Measurements from ENCODE around the gene INPP5A. TPM values are rescaled to one million over a fixed set of nuclear protein-coding genes. Genes with fewer than 3 reads are reported as not detected.

Gene INPP5A
- total RNA-seq, 1 donor from 2014 or later = 36.4 TPM

DNA sequence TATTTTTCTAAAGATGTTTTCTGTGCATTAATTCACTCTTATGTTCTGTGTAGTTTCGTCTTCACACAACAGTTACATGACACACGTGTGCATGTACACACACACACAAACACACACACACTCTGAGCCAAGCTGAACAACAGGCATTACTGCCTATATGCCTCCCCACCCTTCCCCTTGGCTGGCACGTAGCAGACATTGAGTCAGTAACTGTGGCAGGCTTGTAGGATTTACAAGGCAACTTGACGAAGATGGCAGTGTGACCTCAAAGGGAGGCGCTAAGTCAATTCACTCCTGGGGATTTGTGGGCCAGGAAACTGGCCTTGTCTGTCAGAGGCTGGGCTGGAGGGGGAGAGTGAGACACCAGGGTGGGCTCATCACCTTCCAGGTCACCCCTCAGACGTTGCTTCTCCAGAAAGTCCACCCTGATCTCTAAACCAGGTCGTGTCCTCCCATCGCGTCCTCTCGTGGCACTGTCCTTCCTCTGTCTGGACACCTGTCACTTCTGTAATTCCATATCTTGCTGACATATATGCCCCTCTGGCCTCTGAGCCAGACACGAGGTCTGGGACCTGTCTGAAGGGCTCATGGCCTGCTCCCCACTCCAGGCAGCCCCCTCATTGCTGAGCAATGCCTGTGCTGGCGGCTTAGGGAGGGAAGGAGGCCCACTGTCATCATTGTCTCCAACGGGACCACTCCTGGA is 41.1 kb upstream of the INPP5A start:
- no peaks in the 10 kb centered on the region for H3K9me3 Mint-ChIP-seq (ENCODE audit: unreplicated experiment)
- peaks cover 22% of the 10 kb centered on the region for H3K27me3 Mint-ChIP-seq (ENCODE audit: unreplicated experiment)
- H3K27ac Mint-ChIP-seq (ENCODE audit: unreplicated experiment) = no peak overlapping the region
- H3K4me3 Mint-ChIP-seq (ENCODE audit: unreplicated experiment) = no peak overlapping the region
- peaks cover 38% of the 10 kb centered on the region for H3K4me1 Mint-ChIP-seq (ENCODE audit: unreplicated experiment)
- DNase-seq (ENCODE audit: extremely low spot score, unreplicated experiment) = no peak
- TF ChIP-seq, protein P1, sequence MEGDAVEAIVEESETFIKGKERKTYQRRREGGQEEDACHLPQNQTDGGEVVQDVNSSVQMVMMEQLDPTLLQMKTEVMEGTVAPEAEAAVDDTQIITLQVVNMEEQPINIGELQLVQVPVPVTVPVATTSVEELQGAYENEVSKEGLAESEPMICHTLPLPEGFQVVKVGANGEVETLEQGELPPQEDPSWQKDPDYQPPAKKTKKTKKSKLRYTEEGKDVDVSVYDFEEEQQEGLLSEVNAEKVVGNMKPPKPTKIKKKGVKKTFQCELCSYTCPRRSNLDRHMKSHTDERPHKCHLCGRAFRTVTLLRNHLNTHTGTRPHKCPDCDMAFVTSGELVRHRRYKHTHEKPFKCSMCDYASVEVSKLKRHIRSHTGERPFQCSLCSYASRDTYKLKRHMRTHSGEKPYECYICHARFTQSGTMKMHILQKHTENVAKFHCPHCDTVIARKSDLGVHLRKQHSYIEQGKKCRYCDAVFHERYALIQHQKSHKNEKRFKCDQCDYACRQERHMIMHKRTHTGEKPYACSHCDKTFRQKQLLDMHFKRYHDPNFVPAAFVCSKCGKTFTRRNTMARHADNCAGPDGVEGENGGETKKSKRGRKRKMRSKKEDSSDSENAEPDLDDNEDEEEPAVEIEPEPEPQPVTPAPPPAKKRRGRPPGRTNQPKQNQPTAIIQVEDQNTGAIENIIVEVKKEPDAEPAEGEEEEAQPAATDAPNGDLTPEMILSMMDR (IDR thresholded peaks at IDR 0.05) = no peak
- H3K36me3 Mint-ChIP-seq (ENCODE audit: unreplicated experiment) = no peaks in the 10 kb centered on the region

DNA sequence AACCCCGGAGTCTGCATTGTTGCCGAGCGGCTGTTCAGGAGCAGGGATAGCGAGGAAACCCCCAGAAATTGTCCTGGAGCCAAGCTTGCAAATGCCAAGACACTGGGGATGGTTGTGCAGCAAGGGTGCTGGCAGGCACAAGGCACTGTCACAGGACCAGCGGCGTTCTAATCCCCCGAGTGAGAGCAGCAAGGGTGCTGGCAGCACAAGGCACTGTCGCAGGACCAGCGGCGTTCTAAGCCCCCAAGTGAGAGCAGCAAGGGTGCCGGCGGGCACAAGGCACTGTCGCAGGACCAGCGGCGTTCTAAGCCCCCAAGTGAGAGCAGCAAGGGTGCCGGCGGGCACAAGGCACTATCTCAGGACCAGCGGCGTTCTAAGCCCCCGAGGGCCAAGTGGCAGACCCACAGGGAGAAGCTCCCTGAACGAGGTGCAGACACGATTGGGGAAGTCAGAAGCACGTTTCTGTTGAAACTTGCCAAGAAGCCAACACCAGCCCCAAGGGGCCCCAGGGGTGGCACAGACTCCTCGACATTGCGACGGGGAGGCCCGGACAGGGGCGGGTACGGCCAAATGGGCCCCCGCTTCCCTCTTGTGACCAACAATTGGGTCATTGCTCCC is 40.4 kb upstream of the INPP5A start:
- Mint-ChIP-seq H3K27me3 (ENCODE audit: unreplicated experiment) (peaks cover 28% of the 10 kb centered on the region), H3K4me1 (ENCODE audit: unreplicated experiment) (peaks cover 38% of the 10 kb centered on the region), H3K27ac (ENCODE audit: unreplicated experiment) (no peak overlapping the region), H3K9me3 (ENCODE audit: unreplicated experiment) (no peaks in the 10 kb centered on the region), H3K36me3 (ENCODE audit: unreplicated experiment) (no peaks in the 10 kb centered on the region), H3K4me3 (ENCODE audit: unreplicated experiment) (no peak overlapping the region)
- no peak for DNase-seq (ENCODE audit: extremely low spot score, unreplicated experiment)
- TF ChIP-seq, protein P1 (IDR thresholded peaks at IDR 0.05) = no peak

- peaks cover 34% of the 10 kb centered on the region for H3K4me1 Mint-ChIP-seq (ENCODE audit: unreplicated experiment)
- peaks cover 29% of the 10 kb centered on the region for H3K27me3 Mint-ChIP-seq (ENCODE audit: unreplicated experiment)
- H3K27ac Mint-ChIP-seq (ENCODE audit: unreplicated experiment) = no peak overlapping the region
- no peaks in the 10 kb centered on the region for H3K36me3 Mint-ChIP-seq (ENCODE audit: unreplicated experiment)
- no peak overlapping the region for H3K4me3 Mint-ChIP-seq (ENCODE audit: unreplicated experiment)
- no peak for DNase-seq (ENCODE audit: extremely low spot score, unreplicated experiment)
- TF ChIP-seq, protein P1 (IDR thresholded peaks at IDR 0.05) = no peak
- no peaks in the 10 kb centered on the region for H3K9me3 Mint-ChIP-seq (ENCODE audit: unreplicated experiment)
Observed at GRCh38 chr10:132497861-132498561, 39.6 kb upstream of the INPP5A start.

DNA sequence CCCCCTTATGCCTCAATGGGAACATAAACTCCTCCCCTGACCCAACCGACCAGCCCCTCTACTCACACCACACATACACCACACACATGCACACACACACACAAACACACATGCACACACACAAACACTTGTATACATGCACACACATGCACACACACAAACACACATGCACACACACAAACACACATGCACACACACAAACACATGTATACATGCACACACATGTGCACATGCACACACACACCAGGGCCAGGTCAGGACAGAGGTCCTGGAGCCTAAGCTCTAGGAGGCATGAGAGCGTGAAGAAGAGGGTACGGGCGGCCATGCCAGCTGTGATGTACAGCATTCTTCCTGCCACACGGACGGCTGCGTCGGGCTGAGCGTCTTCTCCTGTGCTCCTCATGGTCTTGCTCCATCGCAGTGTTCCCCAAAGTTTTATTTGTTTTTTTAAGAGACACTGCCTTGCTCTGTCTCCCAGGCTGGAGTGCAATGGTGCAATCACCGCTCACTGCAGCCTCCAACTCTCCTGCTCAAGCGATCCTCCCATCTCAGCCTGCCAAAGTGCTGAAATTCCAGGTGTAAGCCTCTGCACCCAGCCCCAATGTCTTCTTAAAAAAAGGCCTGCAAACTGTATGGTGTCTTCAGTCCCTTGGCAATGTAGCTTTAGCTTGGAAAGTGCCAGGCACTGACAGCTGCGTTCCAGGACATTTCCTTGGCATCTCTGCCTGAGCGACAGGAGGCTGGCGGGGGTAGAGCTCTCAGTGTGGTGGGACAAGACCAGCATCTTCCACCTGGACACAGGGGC is 38.8 kb upstream of the INPP5A start:
- H3K36me3 Mint-ChIP-seq (ENCODE audit: unreplicated experiment) = no peaks in the 10 kb centered on the region
- H3K4me3 Mint-ChIP-seq (ENCODE audit: unreplicated experiment) = no peak overlapping the region
- H3K27ac Mint-ChIP-seq (ENCODE audit: unreplicated experiment) = no peak overlapping the region
- H3K9me3 Mint-ChIP-seq (ENCODE audit: unreplicated experiment) = no peaks in the 10 kb centered on the region
- no peak for DNase-seq (ENCODE audit: extremely low spot score, unreplicated experiment)
- peaks cover 34% of the 10 kb centered on the region for H3K27me3 Mint-ChIP-seq (ENCODE audit: unreplicated experiment)
- H3K4me1 Mint-ChIP-seq (ENCODE audit: unreplicated experiment) = peaks cover 32% of the 10 kb centered on the region
- TF ChIP-seq, protein P1 (IDR thresholded peaks at IDR 0.05) = no peak

All from osteocyte (in vitro differentiated cells).